Gastroesophageal sphincter (tissue), 4 donors: Measurements from ENCODE around the gene FMN2. TPM values are rescaled to one million over a fixed set of nuclear protein-coding genes. Genes with fewer than 3 reads are reported as not detected.

Experiments used
- ATAC-seq: fragments of 150-250 bp; one replicate; pipeline ENCODE4 v1.9.1; 2016; ENCODE audit warnings: mild to moderate bottlenecking, moderate library complexity
- H3K27ac ChIP-seq, 4 donors: fragments of 200-600 bp; sonication (generic) in 3 of 4; 1 replicate in 3 of 4; 2 replicates in 1 of 4; pipeline ENCODE4 v1.5.1; 2016 to 2019
- H3K27me3 ChIP-seq: fragments of 200-600 bp; sonication (generic); one replicate; pipeline ENCODE4 v1.5.1; 2019
- H3K36me3 ChIP-seq, 2 donors: fragments of 200-600 bp; sonication (generic); one replicate each; pipeline ENCODE4 v1.5.1; 2019; ENCODE audit warnings: control low read depth in 1 of 2
- H3K4me1 ChIP-seq, 3 donors: fragments of 200-600 bp; sonication (generic); 1 replicate in 2 of 3; 2 replicates in 1 of 3; pipeline ENCODE4 v1.5.1; 2016 to 2019; ENCODE audit warnings: control low read depth in 2 of 3
- H3K4me3 ChIP-seq, 2 donors: fragments of 200-600 bp; sonication (generic); one replicate each; pipeline ENCODE4 v1.5.1; 2019; ENCODE audit warnings: mild to moderate bottlenecking in 1 of 2, moderate library complexity in 1 of 2
- H3K9me3 ChIP-seq, 3 donors: fragments of 200-600 bp; sonication (generic); one replicate each; pipeline ENCODE4 v1.5.1; 2017 to 2019; ENCODE audit warnings: control low read depth in 2 of 3
- CTCF ChIP-seq, 4 experiments: fragments of 200-600 bp in 2 of 4; fragments of 450-650 bp in 2 of 4; sonication (generic) in 1 of 4; IDR thresholded peaks; one replicate each; pipeline ENCODE4 v1.5.1; 2017 to 2019; ENCODE audit warnings: antibody characterized with exemption in 4 of 4, mild to moderate bottlenecking in 2 of 4, moderate library complexity in 2 of 4
- EP300 ChIP-seq: sonication (generic); formaldehyde crosslinking; IDR thresholded peaks from one replicate; pipeline ENCODE4 v1.6.1; 2017; ENCODE audit warnings: antibody characterized with exemption, mild to moderate bottlenecking
- POLR2A ChIP-seq, 2 donors: fragments of 450-650 bp; IDR thresholded peaks; one replicate each; pipeline ENCODE4 v1.6.1; 2017; ENCODE audit warnings: antibody characterized with exemption in 2 of 2, mild to moderate bottlenecking in 2 of 2, moderate library complexity in 1 of 2
- POLR2AphosphoS5 ChIP-seq: sonication (generic); formaldehyde crosslinking; IDR thresholded peaks from one replicate; pipeline ENCODE4 v1.6.1; 2017; ENCODE audit warnings: antibody characterized with exemption
- WGBS, 2 donors: methylation state at CpG; one replicate each; pipeline ENCODE4 v1.1.5; 2018; ENCODE audit warnings: low coverage in 1 of 2; 5-methylcytosine and 5-hydroxymethylcytosine counted together
- total RNA-seq, 4 donors: library from RNA; depleted of rRNA; stranded (reverse); fragments of >200 nt; gene quantifications; one replicate each; pipeline ENCODE4 v1.1.0, GENCODE V29; 2016

FMN2 gene
- total RNA-seq, 4 donors from 2014 or later, result 0.27 to 8.6 (median 2.7) TPM

GRCh38 chr1:240152611-240153297, 61.1 kb downstream of the FMN2 start:
- H3K27ac ChIP-seq, result no peak overlapping the region
- no peaks in the 10 kb centered on the region for H3K27me3 ChIP-seq
- H3K4me3 ChIP-seq, result no peak overlapping the region
- no peak for ATAC-seq
- H3K9me3 ChIP-seq, result no peaks in the 10 kb centered on the region
- TF ChIP-seq POLR2A (IDR thresholded peaks at IDR 0.05) (no peak), EP300 (no peak), CTCF (IDR thresholded peaks at IDR 0.05) (no peak), POLR2AphosphoS5 (no peak)
- no peaks in the 10 kb centered on the region for H3K36me3 ChIP-seq
- WGBS, 2 donors, result 77 to 94% methylated on average over 4 to 5 of the region's 5 CpGs
- no peaks in the 10 kb centered on the region for H3K4me1 ChIP-seq

- H3K27me3 ChIP-seq, result no peaks in the 10 kb centered on the region
- WGBS, 2 donors, result 89 to 96% methylated on average over 2 of the region's 2 CpGs
- H3K27ac ChIP-seq, result no peak overlapping the region
- H3K36me3 ChIP-seq, result no peaks in the 10 kb centered on the region
- no peak for ATAC-seq
- H3K4me3 ChIP-seq, result no peak overlapping the region
- no peaks in the 10 kb centered on the region for H3K4me1 ChIP-seq
- no peaks in the 10 kb centered on the region for H3K9me3 ChIP-seq
- TF ChIP-seq POLR2A (IDR thresholded peaks at IDR 0.05), result no peak
- TF ChIP-seq CTCF (IDR thresholded peaks at IDR 0.05), result no peak
- no peak for TF ChIP-seq POLR2AphosphoS5
- TF ChIP-seq EP300, result no peak
These were observed 63.9 kb downstream of the FMN2 start for GRCh38 chr1:240155605-240156004.

GRCh38 chr1:240164742-240165141, 73.1 kb downstream of the FMN2 start:
- no peak for ATAC-seq
- no peaks in the 10 kb centered on the region for H3K36me3 ChIP-seq
- no peaks in the 10 kb centered on the region for H3K4me1 ChIP-seq
- no peaks in the 10 kb centered on the region for H3K27me3 ChIP-seq
- TF ChIP-seq EP300 (no peak), POLR2A (IDR thresholded peaks at IDR 0.05) (no peak), POLR2AphosphoS5 (no peak), CTCF (IDR thresholded peaks at IDR 0.05) (no peak)
- peaks cover 0 to 26% (median 0%) of the 10 kb centered on the region in 3 donors for H3K9me3 ChIP-seq
- no peak overlapping the region for H3K27ac ChIP-seq
- H3K4me3 ChIP-seq, result no peak overlapping the region

GRCh38 chr1:240169188-240169587, 77.5 kb downstream of the FMN2 start:
- Histone ChIP-seq H3K27ac (no peak overlapping the region), H3K9me3 (peaks cover 0 to 17% (median 0%) of the 10 kb centered on the region in 3 donors), H3K27me3 (no peaks in the 10 kb centered on the region), H3K4me3 (no peak overlapping the region), H3K4me1 (no peaks in the 10 kb centered on the region), H3K36me3 (no peaks in the 10 kb centered on the region)
- WGBS, 2 donors, result 87 to 93% methylated on average over 7 of the region's 7 CpGs
- ATAC-seq, result no peak
- TF ChIP-seq POLR2AphosphoS5 (no peak), POLR2A (IDR thresholded peaks at IDR 0.05) (no peak)

- 71 to 86% methylated on average over 2 of the region's 2 CpGs for WGBS, 2 donors
- Histone ChIP-seq H3K4me3 (no peak overlapping the region), H3K27me3 (no peaks in the 10 kb centered on the region), H3K27ac (no peak overlapping the region), H3K9me3 (peaks cover 0 to 6% (median 0%) of the 10 kb centered on the region in 3 donors), H3K4me1 (no peaks in the 10 kb centered on the region), H3K36me3 (no peaks in the 10 kb centered on the region)
- no peak for ATAC-seq
- TF ChIP-seq POLR2AphosphoS5 (no peak), POLR2A (IDR thresholded peaks at IDR 0.05) (no peak), CTCF (IDR thresholded peaks at IDR 0.05) (no peak), EP300 (no peak)
These were observed 78.6 kb downstream of the FMN2 start for GRCh38 chr1:240170266-240170665.
